Renal cortical epithelial cell (primary cell): Measurements from ENCODE around the gene MYRFL. TPM values are rescaled to one million over a fixed set of nuclear protein-coding genes. Genes with fewer than 3 reads are reported as not detected.
"Not testable (repeated sequence)": the region's sequence is repeated elsewhere in the genome, so short reads cannot be mapped to it uniquely, and the experiment has no call there.

Experiments
- DNase-seq: peaks from one replicate; pipeline ENCODE4 v3.0.0-alpha.2; 2011; ENCODE audit warnings: low read depth
- total RNA-seq: library from RNA; depleted of rRNA; stranded (reverse); fragments of >200 nt; gene quantifications from 2 replicates; pipeline ENCODE4 v1.2.3, GENCODE V29; 2014

MYRFL gene
- 0.17 and 1.0 TPM in 2 replicates for total RNA-seq

GRCh38 chr12:69824966-69825560 is at the start of gene MYRFL:
Gene MYRFL, plus strand, starts transcription at chr12:69825227. Its CDS starts 291 bp downstream, at chr12:69825518.
- DNase-seq: no peak

GRCh38 chr12:69779928-69780327 is 45.1 kb upstream of the MYRFL start:
- peak; percentile 13 for DNase-seq

- no peak for DNase-seq
Measured at GRCh38 chr12:69783365-69783764, 41.7 kb upstream of the MYRFL start.

- DNase-seq: no peak
Measured at GRCh38 chr12:69789351-69789750, 35.7 kb upstream of the MYRFL start.

- DNase-seq: no peak
Measured at GRCh38 chr12:69792533-69792932, 32.5 kb upstream of the MYRFL start.

- DNase-seq: not testable (repeated sequence)
Measured at GRCh38 chr12:69807101-69807897, 17.7 kb upstream of the MYRFL start.

GRCh38 chr12:69810870-69811498 is 14.0 kb upstream of the MYRFL start:
- DNase-seq: no peak

GRCh38 chr12:69816082-69816481 is 8.9 kb upstream of the MYRFL start:
- no peak for DNase-seq

GRCh38 chr12:69821032-69821455 is 4.0 kb upstream of the MYRFL start:
- DNase-seq: no peak

- DNase-seq: peak; percentile 81
Measured at GRCh38 chr12:69821456-69822159, 3.4 kb upstream of the MYRFL start.

GRCh38 chr12:69822201-69822860 is 2.7 kb upstream of the MYRFL start:
- DNase-seq: no peak

GRCh38 chr12:69824028-69824427 is 999 bp upstream of the MYRFL start:
- DNase-seq: no peak

- no peak for DNase-seq
Measured at GRCh38 chr12:69828897-69829296, 3.9 kb downstream of the MYRFL start.

- peak; percentile 27 for DNase-seq
Measured at GRCh38 chr12:69833696-69834095, 8.7 kb downstream of the MYRFL start.

- DNase-seq: peak; percentile 83
Measured at GRCh38 chr12:69834147-69834546, 9.1 kb downstream of the MYRFL start.

- no peak for DNase-seq
Measured at GRCh38 chr12:69834576-69834975, 9.5 kb downstream of the MYRFL start.

- no peak for DNase-seq
Measured at GRCh38 chr12:69835081-69835480, 10.1 kb downstream of the MYRFL start.

- no peak for DNase-seq
Measured at GRCh38 chr12:69836015-69836414, 11.0 kb downstream of the MYRFL start.

- DNase-seq: no peak
Measured at GRCh38 chr12:69837191-69837590, 12.2 kb downstream of the MYRFL start.

GRCh38 chr12:69837657-69838415 is 12.8 kb downstream of the MYRFL start:
- peak; percentile 37 for DNase-seq

GRCh38 chr12:69840727-69841126 is 15.7 kb downstream of the MYRFL start:
- DNase-seq: peak; percentile 66
